ENCODE measurements around the gene TADA2A. TPM values are rescaled to one million over a fixed set of nuclear protein-coding genes. Genes with fewer than 3 reads are reported as not detected.

The TADA2A gene
- total RNA-seq, 4 donors from 2014 or later, result 10.5 to 39.3 (median 16.1) TPM

- DNase-seq (ENCODE audit: low spot score in 2 of 2), result no peak
- peak overlapping the region; percentile 55 for H3K27ac ChIP-seq
- no peaks in the 10 kb centered on the region for H3K27me3 ChIP-seq
- peaks cover 2% of the 10 kb centered on the region for H3K36me3 ChIP-seq
- no peak overlapping the region for H3K4me3 ChIP-seq
- H3K9me3 ChIP-seq, result no peaks in the 10 kb centered on the region
- TF ChIP-seq POLR2A (IDR thresholded peaks at IDR 0.05) (no peak), CTCF (IDR thresholded peaks at IDR 0.05) (no peak), POLR2AphosphoS5 (IDR thresholded peaks at IDR 0.05) (no peak), EP300 (IDR thresholded peaks at IDR 0.05) (no peak)
- peaks cover 58% of the 10 kb centered on the region for H3K4me1 ChIP-seq
- 48% methylated on average over 9 of the region's 9 CpGs for WGBS
Measured at GRCh38 chr17:37481001-37481665, 74.4 kb downstream of the TADA2A start.

GRCh38 chr17:37483311-37484039 is 76.8 kb downstream of the TADA2A start:
- no peak overlapping the region for H3K4me3 ChIP-seq
- no peak for DNase-seq (ENCODE audit: low spot score in 2 of 2)
- no peaks in the 10 kb centered on the region for H3K27me3 ChIP-seq
- H3K9me3 ChIP-seq, result no peaks in the 10 kb centered on the region
- no peaks in the 10 kb centered on the region for H3K36me3 ChIP-seq
- peaks cover 57% of the 10 kb centered on the region for H3K4me1 ChIP-seq
- TF ChIP-seq CTCF (IDR thresholded peaks at IDR 0.05) (no peak), POLR2AphosphoS5 (IDR thresholded peaks at IDR 0.05) (no peak)
- WGBS, result 49% methylated on average over 5 of the region's 5 CpGs
- H3K27ac ChIP-seq, result no peak overlapping the region

GRCh38 chr17:37485938-37486570 is 79.4 kb downstream of the TADA2A start:
- no peak for DNase-seq (ENCODE audit: low spot score in 2 of 2)
- no peaks in the 10 kb centered on the region for H3K36me3 ChIP-seq
- H3K27me3 ChIP-seq, result no peaks in the 10 kb centered on the region
- no peaks in the 10 kb centered on the region for H3K9me3 ChIP-seq
- TF ChIP-seq CTCF (IDR thresholded peaks at IDR 0.05), result no peak
- H3K4me3 ChIP-seq, result no peak overlapping the region
- H3K27ac ChIP-seq, result no peak overlapping the region
- 55% methylated on average over 1 of the region's 1 CpG for WGBS
- peaks cover 60% of the 10 kb centered on the region for H3K4me1 ChIP-seq

GRCh38 chr17:37488009-37488604 is 81.4 kb downstream of the TADA2A start:
- Histone ChIP-seq H3K27me3 (no peaks in the 10 kb centered on the region), H3K4me1 (peaks cover 68% of the 10 kb centered on the region), H3K9me3 (no peaks in the 10 kb centered on the region), H3K4me3 (peak overlapping the region; percentile 93), H3K36me3 (no peaks in the 10 kb centered on the region), H3K27ac (peak overlapping the region; percentile 99)
- 19% methylated on average over 7 of the region's 7 CpGs for WGBS
- TF ChIP-seq EP300 (IDR thresholded peaks at IDR 0.05) (no peak), POLR2A (IDR thresholded peaks at IDR 0.05) (no peak), POLR2AphosphoS5 (IDR thresholded peaks at IDR 0.05) (no peak), CTCF (IDR thresholded peaks at IDR 0.05) (no peak)
- DNase-seq (ENCODE audit: low spot score in 2 of 2), result no peak

Measured in suprapubic skin (tissue), 4 donors.